GM18520 (cell line): ENCODE measurements around the gene TLCD1.
A peak's percentile ranks its signal among the peaks of the same experiment; 100 is the strongest.
"Not testable (repeated sequence)": the region's sequence is repeated elsewhere in the genome, so short reads cannot be mapped to it uniquely, and the experiment has no call there.

Source experiments
- ATAC-seq: cut with Tn5 transposase; IDR thresholded peaks from one replicate; pipeline ENCODE4 v1.9.1; 2021; ENCODE audit not compliant: unreplicated experiment

Gene TLCD1

DNA sequence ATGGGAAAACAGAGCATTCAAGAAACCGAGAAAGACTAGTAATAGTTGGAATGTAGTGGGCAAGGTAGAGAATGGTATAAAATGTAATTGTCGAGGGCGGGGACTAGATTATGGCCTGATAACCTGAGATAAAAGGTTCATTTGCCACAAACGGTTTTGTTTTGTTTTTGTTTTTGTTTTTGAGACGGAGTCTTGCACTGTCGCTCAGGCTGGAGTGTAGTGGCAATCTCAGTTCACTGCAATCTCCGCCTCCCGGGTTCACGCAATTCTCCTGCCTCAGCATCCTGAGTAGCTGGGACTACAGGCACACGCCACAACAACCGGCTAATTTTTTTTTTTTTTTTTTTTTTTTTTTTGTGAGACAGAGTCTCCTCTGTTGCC lies 3.9 kb upstream of the TLCD1 start:
- ATAC-seq, result no peak

GRCh38 chr17:28728364-28729200 lies 2.5 kb upstream of the TLCD1 start, which contains the start of gene NEK8:
Gene NEK8 (plus strand): TSS chr17:28728788. CDS start chr17:28728814, 26 bp downstream.
- ATAC-seq, result peak; percentile 25

DNA sequence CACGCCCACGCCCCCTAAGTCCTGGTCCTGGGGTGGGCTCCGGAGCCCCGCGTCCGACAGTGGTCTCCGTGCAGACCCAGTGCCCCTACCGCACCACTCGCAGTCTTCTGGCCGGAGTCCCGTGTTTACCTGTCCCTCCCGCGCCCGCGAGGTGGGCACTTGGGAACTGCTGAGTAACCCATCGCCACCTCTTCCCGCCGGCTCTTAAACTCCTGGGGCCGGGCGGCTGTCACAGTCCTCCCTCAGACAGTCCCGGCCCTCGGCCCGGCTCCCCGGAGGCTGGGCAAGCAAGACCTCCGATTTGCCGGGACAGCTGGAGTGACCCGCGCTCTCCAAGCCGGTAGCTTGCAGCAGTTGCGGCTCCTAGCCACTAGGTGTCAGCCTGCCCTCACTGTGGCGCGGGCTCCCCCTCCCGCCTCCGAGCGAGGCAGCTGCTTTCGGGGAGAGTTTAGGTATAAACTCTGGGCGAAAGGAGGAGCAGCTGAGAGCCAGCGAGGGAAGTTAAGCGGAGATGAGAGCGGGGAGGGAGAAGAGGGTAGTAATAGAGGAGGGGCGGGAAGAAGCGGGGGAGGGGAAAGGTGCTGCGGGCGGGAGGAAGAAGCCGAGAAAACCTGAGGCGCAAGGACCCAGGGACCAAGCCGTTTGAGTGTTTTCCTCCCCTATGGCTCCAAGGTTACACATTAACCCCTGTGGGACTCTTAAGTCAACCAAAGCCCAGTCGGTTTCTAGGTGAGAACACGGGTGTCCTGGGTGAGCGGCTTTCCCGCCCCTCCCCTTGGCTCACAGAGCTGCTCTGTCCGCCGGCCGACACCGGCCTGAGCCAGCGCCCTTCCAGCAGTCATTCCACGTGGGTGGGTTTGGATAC lies 826 bp upstream of the TLCD1 start:
- ATAC-seq, result peak; percentile 29

- ATAC-seq, result no peak
Observed at GRCh38 chr17:28725660-28726225, 290 bp downstream of the TLCD1 start.

DNA sequence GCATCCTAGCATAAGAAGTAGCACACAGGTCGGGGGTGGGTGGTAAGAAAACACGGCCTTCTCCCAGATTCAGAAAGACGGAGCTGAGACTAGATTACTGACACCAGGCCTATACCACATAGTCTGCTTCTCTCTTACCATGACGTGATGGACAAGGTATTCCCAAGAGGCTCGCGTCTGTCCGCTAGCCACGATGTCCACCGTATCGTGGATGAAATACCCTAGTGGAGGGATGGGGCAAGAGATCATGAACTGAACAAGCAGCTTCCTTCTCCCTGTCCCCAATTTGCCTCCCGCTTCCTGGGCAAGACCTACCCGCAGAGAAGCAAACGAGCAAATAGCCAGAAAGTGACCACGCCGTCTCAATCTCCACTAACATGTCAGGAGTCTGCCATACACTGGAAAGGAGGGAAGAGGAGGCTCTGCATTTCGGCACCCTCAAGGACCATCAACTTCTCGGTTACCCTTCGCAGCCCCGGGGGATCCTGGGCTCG lies 820 bp downstream of the TLCD1 start:
- no peak for ATAC-seq

DNA sequence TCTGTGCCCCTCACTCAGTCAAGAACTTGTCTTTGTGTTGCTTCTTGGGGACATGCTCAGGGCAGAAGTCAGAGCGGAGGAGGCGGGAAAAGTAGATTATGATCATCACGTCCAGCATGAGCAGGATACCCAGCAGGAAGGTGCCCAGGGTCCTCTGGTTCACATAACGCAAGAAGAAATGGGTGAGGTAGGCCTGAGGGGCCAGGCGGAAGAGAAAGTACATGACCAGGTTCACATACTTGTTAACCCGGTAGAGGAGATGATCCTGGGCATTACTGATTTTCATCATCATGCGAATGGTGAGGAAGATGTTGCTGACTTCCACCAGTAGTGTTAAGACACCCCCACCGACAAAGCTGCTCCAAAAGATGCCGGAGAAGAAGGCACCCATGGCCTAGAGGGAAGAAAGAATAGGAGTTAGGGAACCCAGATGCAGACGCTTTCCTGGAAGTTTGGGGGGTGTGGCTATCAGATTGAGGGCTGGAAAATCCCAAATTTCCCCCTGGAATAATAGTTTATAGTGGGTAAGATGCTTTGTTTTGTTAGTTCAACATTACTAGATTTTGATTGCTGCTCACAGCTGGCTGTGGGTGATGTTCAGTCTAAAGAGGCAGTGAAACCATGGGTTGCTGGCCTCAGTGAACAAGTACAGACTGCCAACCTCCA lies 1.4 kb downstream of the TLCD1 start:
- no peak for ATAC-seq

GRCh38 chr17:28723836-28724499 lies 2.1 kb downstream of the TLCD1 start:
- ATAC-seq, result not testable (repeated sequence)

DNA sequence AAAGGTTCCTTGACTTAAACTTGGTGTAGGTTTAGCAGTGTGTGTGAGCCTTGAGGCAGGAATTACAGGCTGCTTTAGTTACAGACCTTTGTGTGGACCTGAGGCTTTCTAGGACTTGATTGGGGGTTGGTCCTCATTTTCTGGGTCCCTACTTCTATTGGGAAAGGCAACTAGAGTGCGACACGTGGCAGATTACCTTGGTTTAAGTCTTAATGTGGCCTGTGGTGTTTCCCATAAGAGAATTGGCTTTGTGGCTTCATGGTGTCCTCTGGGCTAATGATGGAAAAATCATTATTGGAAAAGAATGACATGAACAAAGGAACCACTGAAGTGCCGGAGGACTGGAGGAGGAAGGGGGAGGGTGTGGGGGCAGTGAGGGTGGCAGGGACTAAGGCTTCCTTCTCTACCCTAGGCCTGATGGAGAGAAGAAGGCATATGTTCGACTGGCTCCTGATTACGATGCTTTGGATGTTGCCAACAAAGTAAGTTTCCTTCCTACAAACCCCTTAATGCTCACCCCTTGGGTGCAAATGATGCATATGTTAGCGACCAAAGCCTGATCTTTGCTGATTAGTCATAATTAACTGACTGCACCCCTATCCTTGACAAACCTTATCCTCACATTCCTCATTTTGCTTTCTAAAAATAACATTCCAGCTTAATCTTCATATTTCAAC lies 2.7 kb downstream of the TLCD1 start:
- no peak for ATAC-seq

DNA sequence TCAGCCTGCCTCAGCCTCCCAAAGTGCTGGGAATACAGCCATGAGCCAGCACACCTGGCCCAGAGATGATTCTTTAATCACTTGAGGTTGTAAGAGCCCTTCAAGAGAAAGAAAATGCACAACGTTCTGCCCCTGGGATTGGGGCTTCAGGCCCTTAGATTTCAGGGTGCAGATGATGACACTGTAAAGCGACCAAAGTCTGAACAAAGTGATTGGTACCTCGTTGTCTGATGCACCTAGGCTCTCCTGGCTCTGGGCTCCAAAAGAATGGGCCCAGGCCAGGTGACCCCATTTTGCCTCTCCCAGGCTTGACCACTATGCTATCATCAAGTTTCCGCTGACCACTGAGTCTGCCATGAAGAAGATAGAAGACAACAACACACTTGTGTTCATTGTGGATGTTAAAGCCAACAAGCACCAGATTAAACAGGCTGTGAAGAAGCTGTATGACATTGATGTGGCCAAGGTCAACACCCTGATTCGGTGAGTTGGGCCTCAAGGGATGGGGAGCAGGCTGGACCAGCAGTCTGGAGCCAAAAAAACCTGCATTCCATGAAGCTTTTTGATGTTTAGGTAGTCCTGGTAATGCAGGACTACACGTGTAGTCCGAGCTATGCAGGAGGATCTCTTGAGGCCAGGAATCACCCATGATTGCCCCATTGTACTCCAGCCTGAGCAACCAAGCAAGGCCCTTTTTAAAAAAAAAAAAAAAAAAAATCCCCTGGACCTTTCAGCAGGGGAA lies 3.4 kb downstream of the TLCD1 start:
- ATAC-seq, result no peak

GRCh38 chr17:28720997-28721329 lies 5.1 kb downstream of the TLCD1 start:
- ATAC-seq, result not testable (repeated sequence)

GRCh38 chr17:28720247-28720996 lies 5.6 kb downstream of the TLCD1 start:
- ATAC-seq, result no peak

- ATAC-seq, result no peak
Observed at GRCh38 chr17:28719021-28719433, 7.0 kb downstream of the TLCD1 start.

DNA sequence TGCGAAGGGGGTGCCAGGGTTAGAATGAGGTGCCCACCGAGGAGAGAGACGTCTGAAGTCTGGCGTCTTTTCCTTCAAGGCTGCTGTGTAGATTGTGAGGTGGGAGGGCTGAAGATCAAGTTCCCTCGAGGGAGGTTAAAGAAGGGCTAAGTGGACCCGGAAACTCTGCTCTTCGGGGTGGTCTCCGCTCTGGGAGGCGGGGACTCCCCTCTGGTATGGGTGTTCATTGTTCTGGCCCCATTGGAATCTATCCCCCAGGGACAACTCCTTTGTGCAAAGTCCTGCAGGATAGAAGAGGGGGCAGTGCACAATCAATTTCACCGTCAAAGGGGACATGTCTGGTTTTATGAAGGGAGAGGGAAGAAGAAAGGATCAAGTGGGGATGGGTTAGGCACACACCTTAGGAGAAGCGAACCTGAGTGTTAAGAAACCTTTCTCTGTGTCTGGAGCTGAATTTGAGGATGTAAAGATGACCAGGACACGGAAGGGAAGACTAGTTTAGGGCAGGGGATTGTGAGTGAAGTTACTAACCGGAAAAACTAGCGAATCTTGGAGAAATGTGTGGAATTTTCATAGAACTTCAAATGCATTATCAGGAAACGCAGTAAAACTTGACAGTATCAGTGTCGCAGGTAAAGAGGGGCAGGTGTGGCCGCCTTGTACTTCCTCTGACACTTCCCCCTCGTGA lies 7.6 kb downstream of the TLCD1 start:
- no peak for ATAC-seq

DNA sequence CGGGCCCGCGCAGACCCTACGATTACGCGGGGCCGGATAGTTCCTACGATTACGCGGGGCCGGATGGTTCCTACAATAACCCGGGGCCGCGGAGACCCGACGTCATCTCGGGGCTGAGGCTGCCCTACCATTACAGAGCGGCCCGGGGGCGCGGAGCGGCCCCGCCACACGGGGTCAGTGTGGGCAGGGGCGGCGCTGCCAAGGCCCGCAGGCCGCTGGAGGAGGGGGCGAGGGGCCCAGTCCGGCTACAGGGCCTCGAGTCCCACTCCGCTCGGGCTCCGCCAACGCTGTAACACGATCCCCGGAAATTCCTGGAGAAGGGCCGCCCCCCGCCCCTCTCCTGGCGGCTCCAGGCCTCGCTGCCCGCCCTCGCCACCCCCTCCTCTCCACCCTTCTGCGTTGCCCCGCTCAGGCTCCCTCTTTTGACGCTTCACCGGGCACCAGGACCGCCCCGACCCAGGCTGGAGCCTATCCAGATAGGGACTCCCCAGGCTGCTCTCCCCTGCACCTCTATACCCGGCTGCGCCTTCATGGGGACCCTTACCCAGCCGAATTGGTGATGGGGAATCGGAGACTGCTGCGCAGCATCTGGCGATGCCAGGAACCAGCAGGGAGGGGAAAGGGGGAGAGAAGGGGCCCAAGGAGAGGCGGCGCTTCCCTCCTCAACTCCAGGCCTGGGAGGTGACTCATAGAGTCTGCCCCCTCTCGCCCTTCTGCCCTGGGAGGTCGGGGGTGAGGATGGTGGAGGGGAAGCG lies 8.3 kb downstream of the TLCD1 start, which contains the start of gene RAB34:
Gene RAB34, minus strand, starts transcription at position 291 of the 755 bp plus-strand sequence. CDS start 602 bp downstream, outside the sequence.
- ATAC-seq, result no peak

- ATAC-seq, result no peak
Observed at GRCh38 chr17:28716740-28717577, 9.1 kb downstream of the TLCD1 start.

- no peak for ATAC-seq
Observed at GRCh38 chr17:28715217-28715616, 10.8 kb downstream of the TLCD1 start.
